HCT116 (cell line): ENCODE measurements around the gene MCM9. TPM values are rescaled to one million over a fixed set of nuclear protein-coding genes. Genes with fewer than 3 reads are reported as not detected.

ENCODE experiments used
- ATAC-seq: fragments of 200-7000 bp; cut with Tn5 transposase; 2 replicates; pipeline ENCODE4 v1.9.1; 2020; ENCODE audit warnings: mild to moderate bottlenecking, moderate library complexity
- BruUV-seq: library from RNA; stranded (reverse); fragments of 400-500 nt; replicated peaks from 2 replicates; lab custom pipeline; 2021; lab: Mats Ljungman, UMichigan
- CTCF ChIA-PET: fragments of 300-600 bp; sonication (Branson Sonifier 250); formaldehyde crosslinking; loops from one replicate; lab custom pipeline; 2021; ENCODE audit warnings: antibody characterized with exemption; lab: Charles Lee
- POLR2A ChIA-PET: fragments of 300-600, 350-600 bp; sonication (Branson Sonifier 250); formaldehyde crosslinking; loops from one replicate; lab custom pipeline; 2021; ENCODE audit warnings: antibody characterized with exemption; lab: Charles Lee
- RAD21 ChIA-PET, 2 experiments: fragments of 300-600 bp; sonication (Branson Sonifier 250); formaldehyde crosslinking; loops; one replicate each; lab custom pipeline; 2023; ENCODE audit warnings: low total read pairs in 2 of 2; ENCODE audit not compliant: uncharacterized antibody in 2 of 2, unreplicated experiment in 2 of 2, low non-redundant PET in 1 of 2; lab: Charles Lee
- DNase-seq: peaks from one replicate; pipeline ENCODE4 v3.0.0-alpha.2; 2010; ENCODE audit warnings: low read depth, low spot score
- H2AFZ ChIP-seq: fragments of 200-600 bp; shearing (Covaris generic), sonication (generic); 2 replicates; pipeline ENCODE4 v1.6.1; 2017; ENCODE audit warnings: low read depth, mixed run types, mixed read lengths, antibody characterized with exemption, low read length; ENCODE audit not compliant: poor library complexity, severe bottlenecking
- H3K27ac ChIP-seq: 2 replicates; pipeline ENCODE4 v1.5.1; 2012; ENCODE audit warnings: low read depth, low read length
- H3K27me3 ChIP-seq: fragments of 200-600 bp; sonication (generic); 2 replicates; pipeline ENCODE4 v1.6.1; 2016; ENCODE audit warnings: mixed run types, low read length, mixed read lengths; ENCODE audit not compliant: insufficient read depth
- H3K36me3 ChIP-seq, 2 experiments: fragments of 200-500 bp in 1 of 2; fragments of 200-600 bp in 1 of 2; sonication (Bioruptor generic) in 1 of 2; sonication (generic) in 1 of 2; 2 replicates each; pipeline versions ENCODE4 v1.5.1 to v1.6.1; 2014 to 2016; ENCODE audit warnings: low read length in 2 of 2, inconsistent platforms in 1 of 2, mixed read lengths in 1 of 2, mixed run types in 1 of 2; ENCODE audit not compliant: insufficient read depth in 2 of 2, control insufficient read depth in 1 of 2
- H3K4me1 ChIP-seq, 2 experiments: fragments of 200-600 bp in 1 of 2; sonication (generic) in 1 of 2; 2 replicates each; pipeline versions ENCODE4 v1.5.1 to v1.6.1; 2012 to 2017; ENCODE audit warnings: low read length in 2 of 2, inconsistent platforms in 1 of 2, mild to moderate bottlenecking in 1 of 2, mixed read lengths in 1 of 2, mixed run types in 1 of 2, moderate library complexity in 1 of 2; ENCODE audit not compliant: insufficient read depth in 2 of 2, control insufficient read depth in 1 of 2
- H3K4me2 ChIP-seq: fragments of 200-600 bp; sonication (generic); 2 replicates; pipeline ENCODE4 v1.6.1; 2017; ENCODE audit warnings: mixed run types, low read length, mixed read lengths
- H3K4me3 ChIP-seq, 2 experiments: fragments of 200-600 bp in 1 of 2; sonication (generic) in 1 of 2; replicated peaks in 1 of 2; 2 replicates each; pipeline ENCODE4 v1.5.1; 2011 to 2016; ENCODE audit warnings: low read length in 2 of 2, control low read depth in 1 of 2, low read depth in 1 of 2, mild to moderate bottlenecking in 1 of 2, mixed read lengths in 1 of 2, mixed run types in 1 of 2
- H3K79me2 ChIP-seq: fragments of 200-600 bp; sonication (generic); 2 replicates; pipeline ENCODE4 v1.6.1; 2017; ENCODE audit warnings: mild to moderate bottlenecking, mixed run types, low read length, moderate library complexity, mixed read lengths; ENCODE audit not compliant: insufficient read depth
- H3K9ac ChIP-seq: fragments of 200-600 bp; sonication (generic); 2 replicates; pipeline ENCODE4 v1.6.1; 2016; ENCODE audit warnings: low read length, mixed read lengths
- H3K9me2 ChIP-seq: fragments of 200-600 bp; sonication (generic), shearing (Covaris generic); 2 replicates; pipeline ENCODE4 v1.6.1; 2017; ENCODE audit warnings: mixed run types, mild to moderate bottlenecking, moderate library complexity; ENCODE audit not compliant: insufficient read depth
- H3K9me3 ChIP-seq, 2 experiments: fragments of 200-500 bp in 1 of 2; fragments of 200-600 bp in 1 of 2; sonication (Bioruptor generic) in 1 of 2; sonication (generic) in 1 of 2; 2 replicates each; pipeline ENCODE4 v1.6.1; 2014 to 2017; ENCODE audit warnings: low read length in 2 of 2, mixed read lengths in 2 of 2, inconsistent platforms in 1 of 2, low read depth in 1 of 2, mild to moderate bottlenecking in 1 of 2, mixed run types in 1 of 2, moderate library complexity in 1 of 2; ENCODE audit not compliant: control insufficient read depth in 1 of 2, insufficient read depth in 1 of 2
- H4K20me1 ChIP-seq: fragments of 200-600 bp; sonication (generic), shearing (Covaris generic); 2 replicates; pipeline ENCODE4 v1.6.1; 2017; ENCODE audit warnings: mixed run types, mild to moderate bottlenecking, moderate library complexity; ENCODE audit not compliant: insufficient read depth
- ATF3 ChIP-seq: IDR thresholded peaks from 2 replicates; pipeline ENCODE4 v1.6.1; 2012
- CEBPB ChIP-seq: IDR thresholded peaks from 2 replicates; pipeline ENCODE4 v1.6.1; 2012; ENCODE audit warnings: low read depth
- CTCF ChIP-seq, 3 experiments: fragments of 200-600 bp in 1 of 3; sonication (generic) in 1 of 3; IDR thresholded peaks in 2 of 3; conservative IDR thresholded peaks in 1 of 3; 2 replicates each; pipeline ENCODE4 v1.5.1; 2012 to 2017; ENCODE audit warnings: low read depth in 2 of 3, low read length in 2 of 3, antibody characterized with exemption in 1 of 3, borderline replicate concordance in 1 of 3, control low read depth in 1 of 3, mild to moderate bottlenecking in 1 of 3, mixed read lengths in 1 of 3, mixed run types in 1 of 3, moderate library complexity in 1 of 3; ENCODE audit not compliant: insufficient read depth in 1 of 3
- EGR1 ChIP-seq: IDR thresholded peaks from 2 replicates; pipeline ENCODE4 v1.6.1; 2012; ENCODE audit warnings: low read depth
- ELF1 ChIP-seq: IDR thresholded peaks from 2 replicates; pipeline ENCODE4 v1.6.1; 2012; ENCODE audit warnings: low read depth, borderline replicate concordance
- EZH2 ChIP-seq: fragments of 200-600 bp; sonication (generic); IDR thresholded peaks from 2 replicates; pipeline ENCODE4 v1.6.1; 2017; ENCODE audit warnings: antibody characterized with exemption, mixed run types
- EZH2phosphoT487 ChIP-seq: fragments of 200-600 bp; IDR thresholded peaks from 2 replicates; pipeline ENCODE4 v1.6.1; 2018; ENCODE audit warnings: antibody characterized with exemption, borderline replicate concordance
- FOSL1 ChIP-seq: IDR thresholded peaks from 2 replicates; pipeline ENCODE4 v1.6.1; 2012; ENCODE audit warnings: low read depth
- POLR2AphosphoS5 ChIP-seq: IDR thresholded peaks from 2 replicates; pipeline ENCODE4 v1.6.1; 2011; ENCODE audit warnings: mild to moderate bottlenecking, low read depth, low read length, moderate library complexity
- RAD21 ChIP-seq: IDR thresholded peaks from 2 replicates; pipeline ENCODE4 v1.6.1; 2012; ENCODE audit warnings: low read depth, mild to moderate bottlenecking
- SIN3A ChIP-seq: IDR thresholded peaks from 2 replicates; pipeline ENCODE4 v1.6.1; 2012; ENCODE audit warnings: low read depth
- SP1 ChIP-seq: IDR thresholded peaks from 2 replicates; pipeline ENCODE4 v1.6.1; 2012; ENCODE audit warnings: low read depth
- TCF7L2 ChIP-seq: IDR thresholded peaks from 2 replicates; pipeline ENCODE4 v1.7.0; 2011; ENCODE audit warnings: borderline replicate concordance, inconsistent platforms; ENCODE audit not compliant: insufficient read depth, insufficient read length; ENCODE audit errors: extremely low read depth
- YY1 ChIP-seq: IDR thresholded peaks from 2 replicates; pipeline ENCODE4 v1.6.1; 2011; ENCODE audit warnings: low read length, low read depth, moderate library complexity, mild to moderate bottlenecking; ENCODE audit not compliant: insufficient replicate concordance; ENCODE audit errors: extremely low read depth
- ZFX ChIP-seq: fragments of 450-650 bp; IDR thresholded peaks from 2 replicates; pipeline ENCODE4 v1.6.1; 2017
- intact Hi-C: fragments of 100-400 bp; cut with micrococcal nuclease; formaldehyde crosslinking; loops from 2 replicates; pipeline ENCODE4 v1.10.0; 2022
- total RNA-seq: library from RNA; stranded (reverse); gene quantifications from one replicate; pipeline ENCODE4 v1.2.1, GENCODE V29; 2021; ENCODE audit not compliant: unreplicated experiment
- TF ChIP-seq, protein P1 (sequence below): IDR thresholded peaks from 2 replicates; pipeline ENCODE4 v1.6.1; 2012; ENCODE audit warnings: low read depth
- TF ChIP-seq, protein P2 (sequence below): IDR thresholded peaks from 2 replicates; pipeline ENCODE4 v1.6.1; 2011; ENCODE audit warnings: mild to moderate bottlenecking, low read length, moderate library complexity; ENCODE audit not compliant: insufficient replicate concordance; ENCODE audit errors: extremely low read depth
- TF ChIP-seq, protein P3 (sequence below): IDR thresholded peaks from 2 replicates; pipeline ENCODE4 v1.6.1; 2012

MCM9 gene
- total RNA-seq, 1 experiment from 2014 or later, result 13.6 TPM

DNA sequence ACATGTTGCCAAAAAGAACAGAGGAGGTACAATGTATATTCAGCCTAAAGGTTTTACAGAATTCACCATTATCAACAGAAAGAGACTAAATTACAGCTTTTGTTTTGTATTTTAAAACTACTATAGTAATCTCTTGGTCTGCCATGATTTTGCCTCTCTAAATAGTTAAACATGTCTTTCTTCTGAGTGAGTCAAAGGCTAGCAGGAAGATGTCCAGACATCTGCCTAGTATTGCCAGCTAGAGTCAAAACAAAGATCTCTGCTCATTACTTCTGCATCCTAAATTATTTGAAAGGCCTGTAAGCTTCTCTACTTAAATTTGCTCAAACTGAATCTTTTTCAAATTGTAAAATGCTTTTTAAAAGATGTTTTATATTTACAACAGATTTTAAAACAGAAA lies 32.2 kb downstream of the MCM9 start (continued):
- TF ChIP-seq POLR2AphosphoS5 (no peak), TCF7L2 (no peak), ZFX (no peak), SIN3A (no peak)

DNA sequence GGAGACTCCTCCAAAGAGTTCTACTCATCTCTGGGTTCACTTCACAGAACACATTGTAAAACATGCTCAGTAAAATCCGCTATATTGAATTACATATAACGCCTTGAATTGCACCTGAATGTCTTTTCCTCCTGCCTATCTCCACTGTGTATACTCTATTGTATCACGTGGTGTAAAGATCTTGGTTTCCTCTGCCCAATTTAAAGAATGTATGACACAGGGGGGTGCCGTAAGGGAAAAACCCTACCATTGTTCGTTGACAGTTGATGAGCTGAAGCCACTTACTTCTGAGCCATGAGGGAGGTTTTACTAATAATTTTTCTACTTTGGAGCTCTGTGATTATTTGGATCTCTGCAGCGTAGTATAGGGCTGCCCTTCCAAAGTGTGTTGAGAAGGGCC lies 35.0 kb downstream of the MCM9 start:
- BruUV-seq, result no TSS peak

More for the DNA sequence above, 35.0 kb downstream of the MCM9 start:
- Histone ChIP-seq H3K27ac (no peak overlapping the region), H3K9me3 (no peaks in the 10 kb centered on the region), H3K9ac (no peak overlapping the region), H2AFZ (no peak overlapping the region), H3K36me3 (peaks cover 7 to 23% of the 10 kb centered on the region in 2 experiments; a peak in 2 of 4 replicates), H3K4me2 (no peak overlapping the region), H3K9me2 (no peaks in the 10 kb centered on the region), H3K27me3 (no peaks in the 10 kb centered on the region), H4K20me1 (no peaks in the 10 kb centered on the region), H3K79me2 (peaks cover 81% of the 10 kb centered on the region), H3K4me3 (no peak overlapping the region), H3K4me1 (peaks cover 8 to 13% of the 10 kb centered on the region in 2 experiments)
- TF ChIP-seq FOSL1, result no peak
- TF ChIP-seq CEBPB, result no peak
- TF ChIP-seq YY1, result no peak
- no peak for TF ChIP-seq SP1
- no peak for TF ChIP-seq ZFX
- TF ChIP-seq, protein P1, sequence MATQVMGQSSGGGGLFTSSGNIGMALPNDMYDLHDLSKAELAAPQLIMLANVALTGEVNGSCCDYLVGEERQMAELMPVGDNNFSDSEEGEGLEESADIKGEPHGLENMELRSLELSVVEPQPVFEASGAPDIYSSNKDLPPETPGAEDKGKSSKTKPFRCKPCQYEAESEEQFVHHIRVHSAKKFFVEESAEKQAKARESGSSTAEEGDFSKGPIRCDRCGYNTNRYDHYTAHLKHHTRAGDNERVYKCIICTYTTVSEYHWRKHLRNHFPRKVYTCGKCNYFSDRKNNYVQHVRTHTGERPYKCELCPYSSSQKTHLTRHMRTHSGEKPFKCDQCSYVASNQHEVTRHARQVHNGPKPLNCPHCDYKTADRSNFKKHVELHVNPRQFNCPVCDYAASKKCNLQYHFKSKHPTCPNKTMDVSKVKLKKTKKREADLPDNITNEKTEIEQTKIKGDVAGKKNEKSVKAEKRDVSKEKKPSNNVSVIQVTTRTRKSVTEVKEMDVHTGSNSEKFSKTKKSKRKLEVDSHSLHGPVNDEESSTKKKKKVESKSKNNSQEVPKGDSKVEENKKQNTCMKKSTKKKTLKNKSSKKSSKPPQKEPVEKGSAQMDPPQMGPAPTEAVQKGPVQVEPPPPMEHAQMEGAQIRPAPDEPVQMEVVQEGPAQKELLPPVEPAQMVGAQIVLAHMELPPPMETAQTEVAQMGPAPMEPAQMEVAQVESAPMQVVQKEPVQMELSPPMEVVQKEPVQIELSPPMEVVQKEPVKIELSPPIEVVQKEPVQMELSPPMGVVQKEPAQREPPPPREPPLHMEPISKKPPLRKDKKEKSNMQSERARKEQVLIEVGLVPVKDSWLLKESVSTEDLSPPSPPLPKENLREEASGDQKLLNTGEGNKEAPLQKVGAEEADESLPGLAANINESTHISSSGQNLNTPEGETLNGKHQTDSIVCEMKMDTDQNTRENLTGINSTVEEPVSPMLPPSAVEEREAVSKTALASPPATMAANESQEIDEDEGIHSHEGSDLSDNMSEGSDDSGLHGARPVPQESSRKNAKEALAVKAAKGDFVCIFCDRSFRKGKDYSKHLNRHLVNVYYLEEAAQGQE, result no peak
- TF ChIP-seq ELF1, result no peak
- TF ChIP-seq EZH2phosphoT487, result no peak
- TF ChIP-seq EZH2, result no peak
- TF ChIP-seq, protein P2, sequence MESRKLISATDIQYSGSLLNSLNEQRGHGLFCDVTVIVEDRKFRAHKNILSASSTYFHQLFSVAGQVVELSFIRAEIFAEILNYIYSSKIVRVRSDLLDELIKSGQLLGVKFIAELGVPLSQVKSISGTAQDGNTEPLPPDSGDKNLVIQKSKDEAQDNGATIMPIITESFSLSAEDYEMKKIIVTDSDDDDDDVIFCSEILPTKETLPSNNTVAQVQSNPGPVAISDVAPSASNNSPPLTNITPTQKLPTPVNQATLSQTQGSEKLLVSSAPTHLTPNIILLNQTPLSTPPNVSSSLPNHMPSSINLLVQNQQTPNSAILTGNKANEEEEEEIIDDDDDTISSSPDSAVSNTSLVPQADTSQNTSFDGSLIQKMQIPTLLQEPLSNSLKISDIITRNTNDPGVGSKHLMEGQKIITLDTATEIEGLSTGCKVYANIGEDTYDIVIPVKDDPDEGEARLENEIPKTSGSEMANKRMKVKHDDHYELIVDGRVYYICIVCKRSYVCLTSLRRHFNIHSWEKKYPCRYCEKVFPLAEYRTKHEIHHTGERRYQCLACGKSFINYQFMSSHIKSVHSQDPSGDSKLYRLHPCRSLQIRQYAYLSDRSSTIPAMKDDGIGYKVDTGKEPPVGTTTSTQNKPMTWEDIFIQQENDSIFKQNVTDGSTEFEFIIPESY, result no peak
- TF ChIP-seq CTCF (IDR thresholded peaks at IDR 0.05 in 2 of 3, conservative IDR thresholded peaks at IDR 0.05 in 1 of 3; ENCODE audit: borderline replicate concordance in 1 of 3, insufficient read depth in 1 of 3, low read depth in 2 of 3, low read length in 2 of 3), result no peak
- TF ChIP-seq, protein P3, sequence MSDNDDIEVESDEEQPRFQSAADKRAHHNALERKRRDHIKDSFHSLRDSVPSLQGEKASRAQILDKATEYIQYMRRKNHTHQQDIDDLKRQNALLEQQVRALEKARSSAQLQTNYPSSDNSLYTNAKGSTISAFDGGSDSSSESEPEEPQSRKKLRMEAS, result no peak
- no peak for TF ChIP-seq RAD21
- TF ChIP-seq EGR1, result no peak
- no peak for TF ChIP-seq SIN3A
- no peak for TF ChIP-seq ATF3
- DNase-seq, result no peak
- ChIA-PET POLR2A (no interaction called here), RAD21 (no interaction called here), CTCF (no interaction called here)
- intact Hi-C loops, result loop anchor here (10.0 kb wide), 2 partner anchors 245 to 335 kb away; partner anchors contain the start of gene CEP85L
- no peak for ATAC-seq
